Mononuclear cell (primary cell): ENCODE measurements around the gene FBXL16. TPM values are rescaled to one million over a fixed set of nuclear protein-coding genes. Genes with fewer than 3 reads are reported as not detected.
"Not testable (repeated sequence)": the region's sequence is repeated elsewhere in the genome, so short reads cannot be mapped to it uniquely, and the experiment has no call there.

Experiments
- H3K27me3 ChIP-seq: 2 replicates; pipeline ENCODE4 v1.6.0; 2011; ENCODE audit warnings: low read length, control low read depth; ENCODE audit not compliant: insufficient read depth
- H3K4me1 ChIP-seq: 2 replicates; pipeline ENCODE4 v1.5.1; 2011; ENCODE audit warnings: mild to moderate bottlenecking, low read length, control low read depth; ENCODE audit not compliant: insufficient read depth
- H3K4me3 ChIP-seq: 2 replicates; pipeline ENCODE4 v1.5.1; 2011; ENCODE audit warnings: mild to moderate bottlenecking, low read length, moderate library complexity
- H3K9me3 ChIP-seq: 2 replicates; pipeline ENCODE4 v1.5.1; 2011; ENCODE audit warnings: low read depth, mild to moderate bottlenecking, control low read depth, low read length
- total RNA-seq: library from RNA; depleted of rRNA; stranded (reverse); fragments of >200 nt; gene quantifications from one replicate; pipeline ENCODE4 v1.2.3, GENCODE V29; 2012

FBXL16 gene
- total RNA-seq, 1 donor: 1.7 TPM

- peaks cover 9% of the 10 kb centered on the region for H3K27me3 ChIP-seq
- H3K4me1 ChIP-seq: peaks cover 30% of the 10 kb centered on the region
- H3K9me3 ChIP-seq: no peaks in the 10 kb centered on the region
- peak within 1 kb of the TSS; percentile 56 for H3K4me3 ChIP-seq
Measured at GRCh38 chr16:720990-721764, 15.6 kb upstream of the FBXL16 start, which contains the start of gene ANTKMT. Gene ANTKMT (plus strand): TSS chr16:721146. CDS start chr16:721275, 129 bp downstream.

GRCh38 chr16:720447-720989 is 14.9 kb upstream of the FBXL16 start:
- no peaks in the 10 kb centered on the region for H3K9me3 ChIP-seq
- peaks cover 36% of the 10 kb centered on the region for H3K4me1 ChIP-seq
- peaks cover 9% of the 10 kb centered on the region for H3K27me3 ChIP-seq
- peak overlapping the region; percentile 56 for H3K4me3 ChIP-seq

GRCh38 chr16:719815-720446 is 14.3 kb upstream of the FBXL16 start:
- Histone ChIP-seq H3K4me3 (peak overlapping the region; percentile 56), H3K4me1 (peaks cover 40% of the 10 kb centered on the region), H3K9me3 (no peaks in the 10 kb centered on the region), H3K27me3 (peaks cover 9% of the 10 kb centered on the region)

- H3K4me1 ChIP-seq: peaks cover 45% of the 10 kb centered on the region
- peaks cover 9% of the 10 kb centered on the region for H3K27me3 ChIP-seq
- H3K9me3 ChIP-seq: no peaks in the 10 kb centered on the region
- no peak overlapping the region for H3K4me3 ChIP-seq
Measured at GRCh38 chr16:718922-719321, 13.3 kb upstream of the FBXL16 start.

- peaks cover 45% of the 10 kb centered on the region for H3K4me1 ChIP-seq
- peaks cover 9% of the 10 kb centered on the region for H3K27me3 ChIP-seq
- H3K9me3 ChIP-seq: no peaks in the 10 kb centered on the region
- no peak overlapping the region for H3K4me3 ChIP-seq
Measured at GRCh38 chr16:718389-718788, 12.8 kb upstream of the FBXL16 start.

- Histone ChIP-seq H3K9me3 (no peaks in the 10 kb centered on the region), H3K4me1 (peaks cover 45% of the 10 kb centered on the region), H3K27me3 (peaks cover 9% of the 10 kb centered on the region), H3K4me3 (no peak overlapping the region)
Measured at GRCh38 chr16:717450-718245, 12.0 kb upstream of the FBXL16 start.

GRCh38 chr16:716768-717325 is 11.2 kb upstream of the FBXL16 start:
- peaks cover 9% of the 10 kb centered on the region for H3K27me3 ChIP-seq
- peaks cover 43% of the 10 kb centered on the region for H3K4me1 ChIP-seq
- H3K9me3 ChIP-seq: no peaks in the 10 kb centered on the region
- H3K4me3 ChIP-seq: no peak overlapping the region

GRCh38 chr16:716200-716568 is 10.6 kb upstream of the FBXL16 start:
- H3K4me1 ChIP-seq: peaks cover 41% of the 10 kb centered on the region
- H3K27me3 ChIP-seq: peaks cover 9% of the 10 kb centered on the region

GRCh38 chr16:715477-716199 is 10.0 kb upstream of the FBXL16 start:
- Histone ChIP-seq H3K4me3 (peak overlapping the region; percentile 27), H3K4me1 (peaks cover 40% of the 10 kb centered on the region), H3K9me3 (no peaks in the 10 kb centered on the region), H3K27me3 (peaks cover 9% of the 10 kb centered on the region)

More at GRCh38 chr16:716200-716568, 10.6 kb upstream of the FBXL16 start:
- no peaks in the 10 kb centered on the region for H3K9me3 ChIP-seq
- no peak overlapping the region for H3K4me3 ChIP-seq

GRCh38 chr16:714558-715476 is 9.2 kb upstream of the FBXL16 start, which contains the start of gene METRN:
Gene METRN (plus strand): TSS chr16:715118. CDS start chr16:715290, 172 bp downstream.
- H3K4me3 ChIP-seq: peak within 1 kb of the TSS; percentile 27
- H3K9me3 ChIP-seq: no peaks in the 10 kb centered on the region
- H3K4me1 ChIP-seq: peaks cover 32% of the 10 kb centered on the region
- H3K27me3 ChIP-seq: peaks cover 10% of the 10 kb centered on the region

- H3K27me3 ChIP-seq: peaks cover 14% of the 10 kb centered on the region
- H3K4me1 ChIP-seq: peaks cover 25% of the 10 kb centered on the region
- no peak overlapping the region for H3K4me3 ChIP-seq
Measured at GRCh38 chr16:714079-714478, 8.5 kb upstream of the FBXL16 start.

GRCh38 chr16:712740-713250 is 7.2 kb upstream of the FBXL16 start:
- not testable (repeated sequence) for H3K9me3 ChIP-seq, H3K4me3 ChIP-seq
- peaks cover 14% of the 10 kb centered on the region for H3K27me3 ChIP-seq
- H3K4me1 ChIP-seq: peaks cover 23% of the 10 kb centered on the region

More at GRCh38 chr16:714079-714478, 8.5 kb upstream of the FBXL16 start:
- no peaks in the 10 kb centered on the region for H3K9me3 ChIP-seq
